ENCODE results near the gene CLCN1.

Gene CLCN1

DNA sequence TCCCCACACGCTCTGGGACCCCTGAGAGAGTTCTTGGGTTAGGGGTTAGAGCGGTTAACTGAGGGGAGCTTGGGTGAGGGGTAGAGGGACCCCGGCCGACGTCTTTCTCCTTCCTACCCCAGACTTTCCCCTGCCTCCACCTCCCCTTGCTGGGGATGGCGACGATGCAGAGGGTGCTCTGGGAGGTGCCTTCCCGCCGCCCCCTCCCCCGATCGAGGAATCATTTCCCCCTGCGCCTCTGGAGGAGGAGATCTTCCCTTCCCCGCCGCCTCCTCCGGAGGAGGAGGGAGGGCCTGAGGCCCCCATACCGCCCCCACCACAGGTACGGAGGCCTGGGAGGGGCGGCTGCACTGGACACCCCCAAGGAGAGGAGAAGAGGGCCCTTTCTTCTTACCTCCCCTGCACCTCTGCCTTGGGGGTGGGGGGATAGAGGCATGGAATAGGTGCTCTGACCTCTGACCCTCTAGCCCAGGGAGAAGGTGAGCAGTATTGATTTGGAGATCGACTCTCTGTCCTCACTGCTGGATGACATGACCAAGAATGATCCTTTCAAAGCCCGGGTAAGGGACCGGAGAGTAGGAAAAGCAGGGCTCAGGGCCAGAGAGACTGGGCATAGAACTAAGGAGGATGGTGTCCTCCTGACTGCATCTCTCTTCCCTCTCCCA is 66.3 kb downstream of the CLCN1 start:
- Histone ChIP-seq H3K27me3 (ENCODE audit: insufficient read depth, low read length) (no peaks in the 10 kb centered on the region), H3K4me3 (ENCODE audit: low read length) (peak overlapping the region; percentile 90), H3K4me1 (ENCODE audit: insufficient read depth, low read length) (peaks cover 17% of the 10 kb centered on the region), H2AFZ (ENCODE audit: low read depth, low read length) (peak overlapping the region; percentile 65), H3K36me3 (ENCODE audit: insufficient read depth, low read length) (peaks cover 7% of the 10 kb centered on the region), H3K9me3 (ENCODE audit: low read length) (no peaks in the 10 kb centered on the region)

DNA sequence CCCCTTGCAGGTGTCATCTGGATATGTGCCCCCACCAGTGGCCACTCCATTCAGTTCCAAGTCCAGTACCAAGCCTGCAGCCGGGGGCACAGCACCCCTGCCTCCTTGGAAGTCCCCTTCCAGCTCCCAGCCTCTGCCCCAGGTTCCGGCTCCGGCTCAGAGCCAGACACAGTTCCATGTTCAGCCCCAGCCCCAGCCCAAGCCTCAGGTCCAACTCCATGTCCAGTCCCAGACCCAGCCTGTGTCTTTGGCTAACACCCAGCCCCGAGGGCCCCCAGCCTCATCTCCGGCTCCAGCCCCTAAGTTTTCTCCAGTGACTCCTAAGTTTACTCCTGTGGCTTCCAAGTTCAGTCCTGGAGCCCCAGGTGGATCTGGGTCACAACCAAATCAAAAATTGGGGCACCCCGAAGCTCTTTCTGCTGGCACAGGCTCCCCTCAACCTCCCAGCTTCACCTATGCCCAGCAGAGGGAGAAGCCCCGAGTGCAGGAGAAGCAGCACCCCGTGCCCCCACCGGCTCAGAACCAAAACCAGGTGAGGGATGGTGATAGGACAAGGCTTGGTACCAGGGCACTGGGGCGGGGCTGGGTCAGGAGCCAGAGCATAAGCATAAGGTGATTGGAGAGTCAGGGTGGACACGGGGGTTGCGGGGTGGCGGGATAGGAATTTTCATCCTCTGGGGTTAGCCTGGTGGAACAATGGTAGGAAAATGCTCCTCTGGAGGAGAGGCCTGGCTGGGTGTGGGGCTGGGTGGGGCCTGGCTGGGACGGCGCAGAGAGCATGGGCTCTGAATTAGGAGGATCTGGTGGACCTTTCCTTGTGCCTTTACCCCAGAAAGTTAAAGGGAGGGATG is 67.1 kb downstream of the CLCN1 start:
- peaks cover 17% of the 10 kb centered on the region for H3K4me1 ChIP-seq (ENCODE audit: insufficient read depth, low read length)
- peak overlapping the region; percentile 90 for H3K4me3 ChIP-seq (ENCODE audit: low read length)
- H3K36me3 ChIP-seq (ENCODE audit: insufficient read depth, low read length) = peaks cover 11% of the 10 kb centered on the region
- no peaks in the 10 kb centered on the region for H3K27me3 ChIP-seq (ENCODE audit: insufficient read depth, low read length)
- H2AFZ ChIP-seq (ENCODE audit: low read depth, low read length) = no peak overlapping the region
- no peaks in the 10 kb centered on the region for H3K9me3 ChIP-seq (ENCODE audit: low read length)

DNA sequence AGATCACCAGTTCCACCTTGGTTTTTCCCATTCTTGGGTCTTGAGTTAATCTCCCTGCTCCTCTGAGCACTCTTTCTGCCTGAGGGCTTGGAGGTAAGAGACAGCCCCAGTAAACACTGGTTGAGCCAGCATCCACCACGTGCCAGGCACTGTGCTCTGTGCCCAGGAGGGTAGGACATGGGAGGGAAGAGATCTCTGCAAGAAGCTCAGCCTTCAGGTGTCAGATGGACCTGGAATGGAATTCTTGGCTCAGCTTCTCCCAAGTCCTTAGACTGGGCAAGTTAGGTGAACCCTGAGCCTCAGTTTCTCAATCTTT is 67.7 kb downstream of the CLCN1 start:
- peaks cover 17% of the 10 kb centered on the region for H3K4me1 ChIP-seq (ENCODE audit: insufficient read depth, low read length)
- H3K9me3 ChIP-seq (ENCODE audit: low read length) = no peaks in the 10 kb centered on the region
- H3K4me3 ChIP-seq (ENCODE audit: low read length) = no peak overlapping the region
- peaks cover 16% of the 10 kb centered on the region for H3K36me3 ChIP-seq (ENCODE audit: insufficient read depth, low read length)
- H3K27me3 ChIP-seq (ENCODE audit: insufficient read depth, low read length) = no peaks in the 10 kb centered on the region
- no peak overlapping the region for H2AFZ ChIP-seq (ENCODE audit: low read depth, low read length)

DNA sequence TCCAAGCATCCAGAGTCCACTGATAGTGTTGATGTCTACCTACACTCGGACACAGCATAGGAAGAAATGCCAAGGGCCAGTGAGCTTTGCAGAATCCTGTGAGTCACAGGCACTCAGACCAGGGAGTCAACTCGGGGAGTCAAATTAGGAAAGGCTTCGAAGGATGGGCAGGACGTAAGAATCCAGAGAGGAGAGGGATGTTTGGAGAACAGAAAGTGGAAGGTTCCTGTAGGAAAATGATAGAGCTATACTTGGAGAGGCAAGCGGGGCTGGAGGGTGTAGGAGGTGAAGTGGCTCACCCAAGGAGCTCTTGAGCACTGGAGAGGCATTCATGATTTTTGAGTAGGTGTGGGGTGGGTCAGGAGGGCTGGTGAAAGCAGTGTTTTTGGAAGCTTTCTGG is 68.2 kb downstream of the CLCN1 start:
- no peak overlapping the region for H2AFZ ChIP-seq (ENCODE audit: low read depth, low read length)
- H3K9me3 ChIP-seq (ENCODE audit: low read length) = no peaks in the 10 kb centered on the region
- H3K36me3 ChIP-seq (ENCODE audit: insufficient read depth, low read length) = peaks cover 21% of the 10 kb centered on the region
- no peaks in the 10 kb centered on the region for H3K27me3 ChIP-seq (ENCODE audit: insufficient read depth, low read length)
- no peak overlapping the region for H3K4me3 ChIP-seq (ENCODE audit: low read length)
- H3K4me1 ChIP-seq (ENCODE audit: insufficient read depth, low read length) = peaks cover 15% of the 10 kb centered on the region

DNA sequence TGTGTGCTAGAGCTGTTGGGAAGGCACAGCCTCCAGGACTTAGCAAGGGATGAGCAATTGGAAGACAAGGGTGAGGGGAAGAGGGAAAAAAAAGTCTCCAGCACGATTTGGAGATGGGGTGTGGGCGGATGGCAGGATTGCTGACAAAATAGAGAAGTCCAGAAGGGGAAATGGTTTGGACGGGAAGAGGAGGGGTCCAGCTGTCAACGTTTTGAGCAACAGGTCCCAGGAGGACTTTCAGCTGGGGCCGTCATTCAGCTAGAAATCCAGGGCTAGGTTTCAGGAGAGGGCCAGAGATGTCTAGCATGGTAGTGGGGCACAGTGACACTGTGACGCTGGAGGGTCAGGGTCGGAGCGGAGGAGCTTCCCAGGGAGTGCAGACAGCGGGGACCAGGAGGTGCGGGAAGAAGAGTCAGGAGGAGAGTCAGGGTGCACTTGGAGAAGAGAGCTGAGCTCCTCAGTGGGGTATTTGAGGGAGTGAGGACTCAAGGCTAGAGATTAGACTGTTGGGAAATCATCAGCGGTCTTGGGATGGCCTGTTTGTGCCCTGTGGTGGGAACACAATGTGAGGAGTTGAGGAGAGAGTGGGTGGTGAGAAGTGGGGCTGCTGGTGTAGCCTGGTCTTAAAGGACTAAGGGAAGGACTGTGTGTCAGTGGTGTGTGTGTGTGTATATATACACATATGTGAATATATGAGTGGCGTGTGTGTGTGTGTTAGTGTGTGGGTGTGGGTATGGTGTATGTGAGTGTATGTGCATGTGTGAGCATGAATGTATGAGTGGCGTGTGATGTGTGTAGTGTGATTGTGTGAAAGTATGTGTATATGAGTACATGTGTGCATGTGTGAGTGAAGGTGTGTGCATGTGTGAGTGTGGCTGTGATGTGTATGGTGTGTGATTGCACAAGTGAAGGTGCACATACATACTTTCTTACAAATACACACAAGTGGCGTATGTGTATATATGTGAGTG is 69.0 kb downstream of the CLCN1 start:
- H3K27me3 ChIP-seq (ENCODE audit: insufficient read depth, low read length) = no peaks in the 10 kb centered on the region
- no peak overlapping the region for H2AFZ ChIP-seq (ENCODE audit: low read depth, low read length)
- peaks cover 8% of the 10 kb centered on the region for H3K4me1 ChIP-seq (ENCODE audit: insufficient read depth, low read length)
- peaks cover 29% of the 10 kb centered on the region for H3K36me3 ChIP-seq (ENCODE audit: insufficient read depth, low read length)
- H3K4me3 ChIP-seq (ENCODE audit: low read length) = no peak overlapping the region
- no peaks in the 10 kb centered on the region for H3K9me3 ChIP-seq (ENCODE audit: low read length)

DNA sequence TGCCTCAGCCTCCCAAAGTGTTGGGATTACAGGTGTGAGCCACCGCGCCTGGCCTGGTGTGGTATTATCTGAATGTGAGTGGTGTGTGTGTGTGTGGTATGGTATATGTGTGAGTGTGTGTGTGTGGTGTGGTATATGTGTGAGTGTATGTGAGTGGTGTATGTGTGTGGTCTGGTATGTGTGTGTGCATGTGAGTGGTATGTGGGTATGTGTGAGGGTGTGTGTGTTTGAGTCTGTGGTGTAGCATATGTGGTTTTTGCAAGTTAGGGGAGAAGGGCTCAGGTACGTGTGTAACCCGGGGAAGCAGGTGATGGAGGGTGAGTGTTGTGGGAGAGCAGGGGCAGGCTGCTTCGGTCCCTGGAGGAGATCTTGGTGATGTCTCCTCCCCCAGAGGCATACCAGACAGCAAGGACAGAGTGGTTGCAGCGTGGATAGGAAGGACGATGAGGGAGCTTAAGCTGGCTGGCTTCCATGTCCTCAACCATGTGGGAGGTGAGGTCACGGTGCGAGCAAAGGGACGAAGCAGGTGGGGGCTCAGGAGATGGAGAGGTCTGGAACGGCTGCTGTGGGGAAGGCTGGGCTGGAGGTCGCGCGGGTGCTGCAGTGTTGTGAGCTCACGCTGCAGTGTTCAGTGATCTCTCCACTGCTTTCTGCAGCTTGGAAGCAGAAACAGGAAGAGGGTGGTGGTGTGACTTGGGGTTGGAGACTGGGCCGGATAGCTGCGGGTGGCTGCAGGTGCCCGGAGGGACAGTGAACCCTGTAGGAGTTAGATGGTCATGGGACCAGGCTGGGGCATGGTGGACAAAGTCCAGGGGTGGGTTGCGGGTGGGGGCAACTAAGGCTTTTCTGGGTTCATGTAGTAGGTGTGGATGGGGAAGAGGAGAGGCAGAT is 70.2 kb downstream of the CLCN1 start:
- H3K4me3 ChIP-seq (ENCODE audit: low read length) = no peak overlapping the region
- no peaks in the 10 kb centered on the region for H3K9me3 ChIP-seq (ENCODE audit: low read length)
- H3K27me3 ChIP-seq (ENCODE audit: insufficient read depth, low read length) = no peaks in the 10 kb centered on the region
- H3K4me1 ChIP-seq (ENCODE audit: insufficient read depth, low read length) = peaks cover 7% of the 10 kb centered on the region
- no peak overlapping the region for H2AFZ ChIP-seq (ENCODE audit: low read depth, low read length)
- peaks cover 37% of the 10 kb centered on the region for H3K36me3 ChIP-seq (ENCODE audit: insufficient read depth, low read length)

DNA sequence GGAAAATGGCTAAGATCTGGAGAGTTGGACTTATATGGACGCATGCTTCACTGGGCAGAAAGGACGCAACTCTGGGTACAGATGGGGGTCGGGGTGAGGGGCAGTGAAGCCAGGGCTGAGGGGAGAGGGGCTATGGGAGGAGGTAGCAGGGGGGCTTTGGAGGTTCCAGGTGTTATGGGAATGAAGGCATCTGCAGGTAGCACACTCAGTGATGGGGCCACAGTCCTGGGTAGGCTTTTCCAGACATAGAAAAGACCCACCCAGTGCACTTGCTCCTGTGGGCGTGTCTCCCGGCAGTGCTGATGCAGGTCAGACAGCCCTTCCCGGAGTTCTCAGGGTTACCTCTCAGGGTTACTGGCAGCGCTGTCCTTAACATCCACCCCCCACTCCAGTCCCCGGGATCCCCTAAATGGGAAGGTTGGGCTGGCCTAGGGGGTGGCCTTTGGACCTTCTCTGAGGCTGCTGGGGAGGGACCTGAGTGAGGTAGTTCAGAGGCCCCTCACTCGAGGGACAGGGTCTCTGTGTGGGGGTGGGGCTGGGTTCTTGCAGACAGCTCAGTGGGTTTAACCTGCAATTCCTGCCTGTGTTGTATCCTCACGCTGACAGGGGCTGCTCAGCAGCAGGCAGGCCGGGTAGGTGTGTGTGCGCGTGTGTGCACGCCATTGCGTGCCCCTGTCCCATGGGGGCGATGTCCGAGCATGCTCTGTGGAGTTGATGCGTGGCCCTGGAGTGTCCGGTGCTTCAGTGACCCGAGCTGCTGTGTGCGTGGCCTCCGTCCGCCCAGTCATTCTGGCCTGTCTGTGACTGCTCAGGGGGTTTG is 71.5 kb downstream of the CLCN1 start:
- Histone ChIP-seq H2AFZ (ENCODE audit: low read depth, low read length) (no peak overlapping the region), H3K27me3 (ENCODE audit: insufficient read depth, low read length) (no peaks in the 10 kb centered on the region), H3K9me3 (ENCODE audit: low read length) (no peaks in the 10 kb centered on the region), H3K4me1 (ENCODE audit: insufficient read depth, low read length) (no peaks in the 10 kb centered on the region), H3K4me3 (ENCODE audit: low read length) (no peak overlapping the region), H3K36me3 (ENCODE audit: insufficient read depth, low read length) (peaks cover 39% of the 10 kb centered on the region)

DNA sequence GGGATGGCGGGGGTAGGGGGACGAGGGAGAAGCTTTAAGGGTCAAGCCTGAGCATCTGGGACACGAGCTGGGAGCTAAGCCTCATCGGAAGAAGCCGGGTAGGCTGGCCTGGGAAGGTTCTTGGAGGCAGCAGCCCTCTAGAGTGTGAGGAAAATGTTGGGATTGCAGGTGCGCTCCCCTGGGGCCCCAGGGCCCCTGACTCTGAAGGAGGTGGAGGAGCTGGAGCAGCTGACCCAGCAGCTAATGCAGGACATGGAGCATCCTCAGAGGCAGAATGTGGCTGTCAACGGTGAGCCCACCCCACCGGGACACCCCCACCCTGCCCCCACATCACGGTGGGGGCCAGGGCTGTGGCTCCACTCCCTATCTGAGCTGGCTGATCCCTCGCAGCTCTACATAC is 72.1 kb downstream of the CLCN1 start:
- no peak overlapping the region for H3K4me3 ChIP-seq (ENCODE audit: low read length)
- H3K36me3 ChIP-seq (ENCODE audit: insufficient read depth, low read length) = peaks cover 36% of the 10 kb centered on the region
- H3K9me3 ChIP-seq (ENCODE audit: low read length) = no peaks in the 10 kb centered on the region
- H2AFZ ChIP-seq (ENCODE audit: low read depth, low read length) = no peak overlapping the region
- no peaks in the 10 kb centered on the region for H3K4me1 ChIP-seq (ENCODE audit: insufficient read depth, low read length)
- no peaks in the 10 kb centered on the region for H3K27me3 ChIP-seq (ENCODE audit: insufficient read depth, low read length)

DNA sequence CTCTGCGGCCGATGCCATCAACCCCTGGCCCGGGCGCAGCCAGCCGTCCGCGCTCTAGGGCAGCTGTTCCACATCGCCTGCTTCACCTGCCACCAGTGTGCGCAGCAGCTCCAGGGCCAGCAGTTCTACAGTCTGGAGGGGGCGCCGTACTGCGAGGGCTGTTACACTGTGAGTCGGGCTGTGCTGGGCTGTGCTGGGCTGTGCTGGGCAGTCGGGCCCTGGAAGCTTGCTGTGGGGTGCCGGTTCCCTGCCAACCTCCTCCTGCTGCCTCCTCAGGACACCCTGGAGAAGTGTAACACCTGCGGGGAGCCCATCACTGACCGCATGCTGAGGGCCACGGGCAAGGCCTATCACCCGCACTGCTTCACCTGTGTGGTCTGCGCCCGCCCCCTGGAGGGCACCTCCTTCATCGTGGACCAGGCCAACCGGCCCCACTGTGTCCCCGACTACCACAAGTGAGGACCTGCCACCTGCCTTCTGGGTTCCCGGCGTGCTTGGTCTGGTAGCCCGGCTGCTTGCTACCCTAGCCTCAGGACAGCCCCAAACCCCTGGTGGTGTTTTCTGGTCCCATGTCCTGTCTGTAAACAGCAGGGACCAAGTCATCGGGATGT is 72.7 kb downstream of the CLCN1 start:
- Histone ChIP-seq H3K27me3 (ENCODE audit: insufficient read depth, low read length) (no peaks in the 10 kb centered on the region), H3K4me1 (ENCODE audit: insufficient read depth, low read length) (no peaks in the 10 kb centered on the region), H3K9me3 (ENCODE audit: low read length) (no peaks in the 10 kb centered on the region), H2AFZ (ENCODE audit: low read depth, low read length) (no peak overlapping the region), H3K4me3 (ENCODE audit: low read length) (no peak overlapping the region), H3K36me3 (ENCODE audit: insufficient read depth, low read length) (peaks cover 36% of the 10 kb centered on the region)

DNA sequence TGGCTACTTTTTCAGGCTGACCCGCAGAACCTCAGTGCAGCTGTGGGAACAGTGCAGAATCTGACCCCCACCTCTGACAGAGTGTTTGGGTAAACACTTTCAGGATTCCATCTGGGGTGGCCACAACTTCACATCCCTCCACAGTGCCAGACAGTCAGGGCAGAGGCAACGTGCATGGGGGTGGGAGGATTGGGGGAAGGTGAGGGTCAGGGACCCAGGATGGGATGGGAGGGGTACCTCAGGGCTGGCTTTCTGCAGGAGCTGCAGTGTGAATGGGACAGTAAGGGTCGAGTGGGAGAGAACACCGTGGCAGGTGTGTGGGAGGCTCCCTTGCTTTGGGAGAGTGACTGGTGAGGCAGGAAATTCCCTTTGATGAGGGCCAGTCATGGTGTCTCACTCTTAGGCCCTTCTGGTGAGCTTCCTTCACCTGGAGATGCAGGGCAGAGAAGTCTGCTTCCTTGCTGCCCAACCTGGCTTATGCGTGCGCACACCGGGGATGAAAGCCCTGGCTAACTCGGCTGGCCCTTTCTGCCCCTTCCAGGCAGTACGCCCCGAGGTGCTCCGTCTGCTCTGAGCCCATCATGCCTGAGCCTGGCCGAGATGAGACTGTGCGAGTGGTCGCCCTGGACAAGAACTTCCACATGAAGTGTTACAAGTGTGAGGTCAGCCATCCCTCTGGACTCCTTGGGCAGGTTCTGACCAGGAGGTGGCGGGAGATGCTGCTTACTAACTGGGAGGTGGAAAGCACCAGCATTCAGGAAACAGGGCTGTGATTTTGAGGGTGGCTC is 73.6 kb downstream of the CLCN1 start:
- Histone ChIP-seq H2AFZ (ENCODE audit: low read depth, low read length) (no peak overlapping the region), H3K27me3 (ENCODE audit: insufficient read depth, low read length) (no peaks in the 10 kb centered on the region), H3K4me1 (ENCODE audit: insufficient read depth, low read length) (no peaks in the 10 kb centered on the region), H3K9me3 (ENCODE audit: low read length) (no peaks in the 10 kb centered on the region), H3K4me3 (ENCODE audit: low read length) (no peak overlapping the region), H3K36me3 (ENCODE audit: insufficient read depth, low read length) (peaks cover 36% of the 10 kb centered on the region)

Data from neuron (in vitro differentiated cells).